ENCODE results near the gene DRD2.

DRD2 gene

GRCh38 chr11:113444502-113445123 lies 30.6 kb downstream of the DRD2 start:
- in situ Hi-C loops (cut with HindIII; ENCODE audit: low sequenced_read_pairs), result no loop called here
- TF ChIP-seq, protein P1, sequence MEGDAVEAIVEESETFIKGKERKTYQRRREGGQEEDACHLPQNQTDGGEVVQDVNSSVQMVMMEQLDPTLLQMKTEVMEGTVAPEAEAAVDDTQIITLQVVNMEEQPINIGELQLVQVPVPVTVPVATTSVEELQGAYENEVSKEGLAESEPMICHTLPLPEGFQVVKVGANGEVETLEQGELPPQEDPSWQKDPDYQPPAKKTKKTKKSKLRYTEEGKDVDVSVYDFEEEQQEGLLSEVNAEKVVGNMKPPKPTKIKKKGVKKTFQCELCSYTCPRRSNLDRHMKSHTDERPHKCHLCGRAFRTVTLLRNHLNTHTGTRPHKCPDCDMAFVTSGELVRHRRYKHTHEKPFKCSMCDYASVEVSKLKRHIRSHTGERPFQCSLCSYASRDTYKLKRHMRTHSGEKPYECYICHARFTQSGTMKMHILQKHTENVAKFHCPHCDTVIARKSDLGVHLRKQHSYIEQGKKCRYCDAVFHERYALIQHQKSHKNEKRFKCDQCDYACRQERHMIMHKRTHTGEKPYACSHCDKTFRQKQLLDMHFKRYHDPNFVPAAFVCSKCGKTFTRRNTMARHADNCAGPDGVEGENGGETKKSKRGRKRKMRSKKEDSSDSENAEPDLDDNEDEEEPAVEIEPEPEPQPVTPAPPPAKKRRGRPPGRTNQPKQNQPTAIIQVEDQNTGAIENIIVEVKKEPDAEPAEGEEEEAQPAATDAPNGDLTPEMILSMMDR (IDR thresholded peaks at IDR 0.05; ENCODE audit: low read depth, low read length, missing control alignments), result no peak
- no peak for DNase-seq (ENCODE audit: low read depth)
- no peak overlapping the region for H3K4me3 ChIP-seq (ENCODE audit: low read depth, low read length)

- in situ Hi-C loops (cut with HindIII; ENCODE audit: low sequenced_read_pairs), result no loop called here
- no peak for DNase-seq (ENCODE audit: low read depth)
- no peak overlapping the region for H3K4me3 ChIP-seq (ENCODE audit: low read depth, low read length)
- TF ChIP-seq, protein P1 (IDR thresholded peaks at IDR 0.05; ENCODE audit: low read depth, low read length, missing control alignments), result no peak
These were observed 34.4 kb downstream of the DRD2 start for GRCh38 chr11:113440816-113441215.

DNA sequence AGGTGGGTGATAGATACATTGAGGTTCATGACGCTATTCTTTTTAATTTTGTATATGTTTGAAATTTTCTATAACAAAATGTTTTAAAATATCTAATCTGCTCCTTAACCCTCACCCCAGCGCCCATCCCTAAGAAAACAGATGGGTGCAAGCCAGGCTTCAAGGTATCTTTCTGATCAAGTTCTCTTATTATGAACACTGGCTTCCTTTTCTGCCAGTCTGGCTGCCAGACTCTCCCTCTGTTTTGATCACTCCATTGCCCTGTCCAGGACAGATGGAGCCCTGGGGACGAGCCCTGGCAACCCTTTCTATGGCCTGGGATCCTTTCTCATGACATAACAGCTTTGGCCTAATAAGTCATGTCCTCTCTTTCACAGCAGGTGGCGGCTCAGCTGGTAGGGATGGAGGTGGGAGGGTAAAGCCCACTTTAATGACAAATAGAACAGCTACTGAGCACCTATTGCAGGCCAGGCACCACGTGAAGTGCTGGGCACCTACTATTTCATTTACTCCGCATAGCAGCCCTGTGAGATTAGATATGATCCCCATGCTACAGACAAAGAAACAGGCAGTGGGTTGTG lies 38.4 kb downstream of the DRD2 start:
- in situ Hi-C loops (cut with HindIII; ENCODE audit: low sequenced_read_pairs), result no loop called here

DNA sequence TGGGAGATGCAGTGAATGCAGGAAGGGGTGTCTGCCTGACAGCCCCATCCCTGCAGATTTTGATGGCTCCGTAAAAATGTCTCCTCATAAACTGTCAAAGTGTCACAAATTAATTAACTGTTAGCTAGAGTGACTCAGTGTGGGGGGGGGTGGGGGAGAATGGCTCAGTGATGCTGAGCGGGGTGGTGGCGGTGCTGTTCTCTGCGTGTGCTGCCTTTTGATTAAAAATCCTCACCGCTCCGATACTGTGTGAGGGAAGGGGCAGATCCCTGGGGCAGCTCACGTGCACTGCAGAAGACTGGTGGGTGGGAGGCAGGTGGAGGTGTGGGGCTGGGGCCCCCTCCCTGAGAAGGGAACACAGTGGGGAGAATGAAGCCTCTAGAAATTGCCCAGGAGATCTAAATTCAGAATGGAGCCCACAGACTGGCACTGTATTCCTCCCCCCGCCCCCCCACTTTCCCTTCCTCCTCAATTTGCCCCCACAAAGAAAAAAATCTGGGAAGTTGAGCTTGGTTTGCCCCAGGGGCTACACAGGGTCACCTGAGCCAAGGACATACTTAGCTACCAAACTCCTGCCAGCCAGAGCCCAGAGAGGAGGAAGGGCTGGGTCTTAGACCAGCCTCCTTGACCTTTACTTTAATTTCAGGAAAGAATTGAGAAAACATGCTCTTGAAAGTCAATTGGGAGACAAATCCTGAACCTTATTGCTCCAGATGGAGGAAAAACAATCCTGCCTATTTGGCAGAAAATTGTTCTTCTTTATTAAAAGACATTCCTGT lies 39.8 kb downstream of the DRD2 start:
- TF ChIP-seq, protein P1 (IDR thresholded peaks at IDR 0.05; ENCODE audit: low read depth, low read length, missing control alignments), result no peak
- H3K4me3 ChIP-seq (ENCODE audit: low read depth, low read length), result no peak overlapping the region
- DNase-seq (ENCODE audit: low read depth), result no peak
- in situ Hi-C loops (cut with HindIII; ENCODE audit: low sequenced_read_pairs), result no loop called here

More for the DNA sequence above, 38.4 kb downstream of the DRD2 start:
- no peak for DNase-seq (ENCODE audit: low read depth)
- TF ChIP-seq, protein P1 (IDR thresholded peaks at IDR 0.05; ENCODE audit: low read depth, low read length, missing control alignments), result no peak
- H3K4me3 ChIP-seq (ENCODE audit: low read depth, low read length), result no peak overlapping the region

- no peak for DNase-seq (ENCODE audit: low read depth)
- H3K4me3 ChIP-seq (ENCODE audit: low read depth, low read length), result no peak overlapping the region
- TF ChIP-seq, protein P1 (IDR thresholded peaks at IDR 0.05; ENCODE audit: low read depth, low read length, missing control alignments), result no peak
- in situ Hi-C loops (cut with HindIII; ENCODE audit: low sequenced_read_pairs), result no loop called here
These were observed 43.5 kb downstream of the DRD2 start for GRCh38 chr11:113431746-113432145.

DNA sequence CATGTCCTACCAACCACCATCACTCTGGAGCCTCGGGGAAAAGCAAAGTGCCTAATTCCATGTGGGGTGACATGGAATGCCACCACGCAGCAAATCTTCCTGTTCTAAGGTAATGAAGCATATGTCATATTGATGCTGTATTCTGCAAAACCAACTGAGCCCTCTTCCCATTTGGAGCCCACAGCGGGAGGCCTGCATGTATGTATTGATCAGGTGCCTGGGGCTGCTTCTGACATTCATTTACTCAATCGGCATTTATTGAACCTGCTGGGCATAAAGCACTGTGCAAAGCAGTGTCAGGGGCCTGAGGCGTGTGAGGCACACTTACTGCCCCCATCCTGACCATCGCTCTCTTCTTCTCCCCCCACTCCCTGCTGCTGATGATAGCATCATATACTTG lies 48.5 kb downstream of the DRD2 start:
- H3K4me3 ChIP-seq (ENCODE audit: low read depth, low read length), result no peak overlapping the region
- DNase-seq (ENCODE audit: low read depth), result no peak
- TF ChIP-seq, protein P1 (IDR thresholded peaks at IDR 0.05; ENCODE audit: low read depth, low read length, missing control alignments), result no peak
- in situ Hi-C loops (cut with HindIII; ENCODE audit: low sequenced_read_pairs), result no loop called here
